ENCODE data around the gene TNK1. TPM values are rescaled to one million over a fixed set of nuclear protein-coding genes. Genes with fewer than 3 reads are reported as not detected.

The TNK1 gene
- total RNA-seq, 1 experiment from 2014 or later: 10.1 TPM

- H3K9ac ChIP-seq (ENCODE audit: extremely low read depth, insufficient read length, low read length): no peak overlapping the region
- no peaks in the 10 kb centered on the region for H3K79me1 ChIP-seq (ENCODE audit: insufficient read depth, low read depth, low read length, poor library complexity, severe bottlenecking)
- no peak overlapping the region for H2BK120ac ChIP-seq (ENCODE audit: low read depth, low read length, poor library complexity, severe bottlenecking)
- H4K20me1 ChIP-seq (ENCODE audit: control insufficient read depth, insufficient read depth, insufficient read length): no peaks in the 10 kb centered on the region
- peaks cover 8 to 42% (median 32%) of the 10 kb centered on the region in 3 experiments; a peak in 6 of 7 replicates for H3K36me3 Mint-ChIP-seq (ENCODE audit: insufficient read depth in 1 of 3, low read depth in 3 of 3)
- WGBS (ENCODE audit: extremely low coverage, insufficient read length, low lambda C conversion rate): no CpG with 5 or more reads among the region's 6 CpGs
- H3K4ac ChIP-seq (ENCODE audit: low read depth, low read length): no peak overlapping the region
- no peak overlapping the region; a peak in 1 of 5 replicates for H3K4me3 Mint-ChIP-seq
- TF ChIP-seq CTCF (conservative IDR thresholded peaks at IDR 0.05): no peak
- no peak overlapping the region for H3K4me2 ChIP-seq (ENCODE audit: insufficient read depth, insufficient read length, low read length)
- no peak overlapping the region for H3K18ac ChIP-seq (ENCODE audit: insufficient read length, low read depth, low read length)
- H2AK5ac ChIP-seq (ENCODE audit: insufficient read length, low read length): no peak overlapping the region
- H3K23me2 ChIP-seq (ENCODE audit: insufficient read length, low read depth, low read length, poor library complexity, severe bottlenecking): no peaks in the 10 kb centered on the region
- no peak overlapping the region for H2BK20ac ChIP-seq (ENCODE audit: low read depth, low read length, poor library complexity, severe bottlenecking)
- H3K56ac ChIP-seq (ENCODE audit: insufficient read length, low read depth, low read length): no peak overlapping the region
- H2BK15ac ChIP-seq (ENCODE audit: low read depth, low read length): no peak overlapping the region
- no peak overlapping the region for H3K27ac ChIP-seq (ENCODE audit: insufficient read length, low read depth, low read length)
- H3K27ac Mint-ChIP-seq: peak overlapping the region in 2 of 3 experiments; percentile 11 to 17; a peak in 2 of 7 replicates
- no peak overlapping the region for H3K23ac ChIP-seq (ENCODE audit: insufficient read length, low read depth, low read length)
- H3K9me3 ChIP-seq (ENCODE audit: control insufficient read depth, low read depth, low read length): no peaks in the 10 kb centered on the region
- no peaks in the 10 kb centered on the region for H3K79me2 ChIP-seq (ENCODE audit: insufficient read depth, low read length)
- no peaks in the 10 kb centered on the region for H3K27me3 ChIP-seq (ENCODE audit: insufficient read depth, low read length)
- no peak overlapping the region for H2BK12ac ChIP-seq (ENCODE audit: insufficient read length, low read depth, low read length)
- no peak overlapping the region for H2AFZ ChIP-seq (ENCODE audit: low read length)
- H3T11ph ChIP-seq (ENCODE audit: low read length): no peak overlapping the region
- H4K8ac ChIP-seq (replicated peaks; ENCODE audit: insufficient read length, low read depth, low read length): no peak overlapping the region
- no peak overlapping the region for H2BK5ac ChIP-seq (ENCODE audit: insufficient read length, low read length)
- no peaks in the 10 kb centered on the region for H3K27me3 Mint-ChIP-seq (ENCODE audit: low read depth)
- H4K5ac ChIP-seq (ENCODE audit: insufficient read length, low read depth, low read length): no peak overlapping the region
- H4K91ac ChIP-seq (ENCODE audit: insufficient read length, low read depth, low read length): no peak overlapping the region
- no peaks in the 10 kb centered on the region for H3K4me1 ChIP-seq (ENCODE audit: insufficient read depth, low read length)
- no peaks in the 10 kb centered on the region for H3K9me3 Mint-ChIP-seq
- peaks cover 9 to 40% of the 10 kb centered on the region in 2 experiments for H3K4me1 Mint-ChIP-seq
- no peak for DNase-seq
- no peak overlapping the region for H3K14ac ChIP-seq (ENCODE audit: insufficient read depth, low read length)
Measured at GRCh38 chr17:7416323-7416722, 35.4 kb downstream of the TNK1 start.

All from H9 (cell line).